Pulmonary artery endothelial cell (primary cell): Measurements from ENCODE around the gene TMEM92. TPM values are rescaled to one million over a fixed set of nuclear protein-coding genes. Genes with fewer than 3 reads are reported as not detected.
"Not testable (repeated sequence)": the region's sequence is repeated elsewhere in the genome, so short reads cannot be mapped to it uniquely, and the experiment has no call there.

Experiments used
- DNase-seq: peaks from one replicate; pipeline ENCODE4 v3.0.0-alpha.2; 2011; ENCODE audit warnings: low read depth, low spot score
- total RNA-seq: library from RNA; depleted of rRNA; stranded (reverse); fragments of >200 nt; gene quantifications from 2 replicates; pipeline ENCODE4 v1.2.3, GENCODE V29; 2014

TMEM92 gene
- total RNA-seq, 1 donor from 2014 or later, result not detected

- no peak for DNase-seq
These were observed 25.5 kb downstream of the TMEM92 start for GRCh38 chr17:50299776-50300175.

GRCh38 chr17:50300824-50301223 lies 26.6 kb downstream of the TMEM92 start:
- not testable (repeated sequence) for DNase-seq

GRCh38 chr17:50301891-50302584 lies 27.8 kb downstream of the TMEM92 start:
- no peak for DNase-seq

- DNase-seq, result no peak
These were observed 28.8 kb downstream of the TMEM92 start for GRCh38 chr17:50303051-50303450.

- DNase-seq, result no peak
These were observed 29.3 kb downstream of the TMEM92 start for GRCh38 chr17:50303596-50303995.

GRCh38 chr17:50304781-50305404 lies 30.6 kb downstream of the TMEM92 start:
- no peak for DNase-seq

GRCh38 chr17:50307654-50308053 lies 33.4 kb downstream of the TMEM92 start:
- no peak for DNase-seq

- DNase-seq, result no peak
These were observed 34.4 kb downstream of the TMEM92 start for GRCh38 chr17:50308666-50309065.

GRCh38 chr17:50310455-50311111 lies 36.3 kb downstream of the TMEM92 start:
- no peak for DNase-seq

GRCh38 chr17:50311112-50311460 lies 36.8 kb downstream of the TMEM92 start:
- no peak for DNase-seq

- DNase-seq, result no peak
These were observed 37.2 kb downstream of the TMEM92 start for GRCh38 chr17:50311483-50311882.

- DNase-seq, result no peak
These were observed 38.0 kb downstream of the TMEM92 start for GRCh38 chr17:50312308-50312707.

GRCh38 chr17:50314456-50315011 lies 40.3 kb downstream of the TMEM92 start:
- DNase-seq, result no peak

GRCh38 chr17:50316016-50316587 lies 41.8 kb downstream of the TMEM92 start:
- no peak for DNase-seq

- not testable (repeated sequence) for DNase-seq
These were observed 42.4 kb downstream of the TMEM92 start for GRCh38 chr17:50316660-50317059.

GRCh38 chr17:50317121-50317520 lies 42.9 kb downstream of the TMEM92 start:
- no peak for DNase-seq

- DNase-seq, result no peak
These were observed 44.4 kb downstream of the TMEM92 start for GRCh38 chr17:50318501-50319285.

GRCh38 chr17:50319306-50320004 lies 45.2 kb downstream of the TMEM92 start:
- DNase-seq, result no peak

- no peak for DNase-seq
These were observed 48.0 kb downstream of the TMEM92 start for GRCh38 chr17:50322271-50322670.

GRCh38 chr17:50323060-50323459 lies 48.8 kb downstream of the TMEM92 start:
- DNase-seq, result no peak

GRCh38 chr17:50325906-50326305 lies 51.6 kb downstream of the TMEM92 start:
- no peak for DNase-seq
